Measurements from ENCODE around the gene BANP. TPM values are rescaled to one million over a fixed set of nuclear protein-coding genes. Genes with fewer than 3 reads are reported as not detected.

Gene BANP
- total RNA-seq, 4 donors from 2014 or later = 18.9 to 33.6 (median 28.2) TPM

- intact Hi-C loops (cut with DNase I) = no loop called here
- no peak for TF ChIP-seq POLR2AphosphoS5 (IDR thresholded peaks at IDR 0.05)
- no peak for TF ChIP-seq EP300 (IDR thresholded peaks at IDR 0.05)
- TF ChIP-seq POLR2A (IDR thresholded peaks at IDR 0.05; ENCODE audit: low read depth) = no peak
- no peak for TF ChIP-seq CTCF (IDR thresholded peaks at IDR 0.05)
- H3K36me3 ChIP-seq = peaks cover 0 to 55% (median 43%) of the 10 kb centered on the region in 4 donors
- no peaks in the 10 kb centered on the region for H3K9me3 ChIP-seq
- H3K4me1 ChIP-seq = peaks cover 0 to 19% (median 13%) of the 10 kb centered on the region in 4 donors
- H3K27ac ChIP-seq (replicated peaks in 1 of 4) = no peak overlapping the region
- WGBS = 91% methylated on average over 19 of the region's 25 CpGs
- no peaks in the 10 kb centered on the region for H3K27me3 ChIP-seq
- no peak overlapping the region for H3K4me3 ChIP-seq
- no peak for DNase-seq (ENCODE audit: extremely low spot score)
Measured at GRCh38 chr16:88010343-88010967, 59.2 kb downstream of the BANP start.

GRCh38 chr16:88010968-88011483 is 59.8 kb downstream of the BANP start:
- no peak overlapping the region for H3K4me3 ChIP-seq
- no peaks in the 10 kb centered on the region for H3K9me3 ChIP-seq
- WGBS = 91% methylated on average over 17 of the region's 19 CpGs
- TF ChIP-seq EP300 (IDR thresholded peaks at IDR 0.05) = no peak
- TF ChIP-seq POLR2A (IDR thresholded peaks at IDR 0.05; ENCODE audit: low read depth) = no peak
- no peak for TF ChIP-seq POLR2AphosphoS5 (IDR thresholded peaks at IDR 0.05)
- TF ChIP-seq CTCF (IDR thresholded peaks at IDR 0.05) = no peak
- DNase-seq (ENCODE audit: extremely low spot score) = no peak
- H3K36me3 ChIP-seq = peaks cover 0 to 55% (median 39%) of the 10 kb centered on the region in 4 donors
- peaks cover 0 to 19% (median 13%) of the 10 kb centered on the region in 4 donors for H3K4me1 ChIP-seq
- intact Hi-C loops (cut with DNase I) = no loop called here
- no peak overlapping the region for H3K27ac ChIP-seq (replicated peaks in 1 of 4)
- H3K27me3 ChIP-seq = no peaks in the 10 kb centered on the region

- DNase-seq (ENCODE audit: extremely low spot score) = no peak
- 95% methylated on average over 8 of the region's 10 CpGs for WGBS
- H3K36me3 ChIP-seq = peaks cover 0 to 51% (median 30%) of the 10 kb centered on the region in 4 donors
Measured at GRCh38 chr16:88012360-88012759, 61.1 kb downstream of the BANP start.

DNA sequence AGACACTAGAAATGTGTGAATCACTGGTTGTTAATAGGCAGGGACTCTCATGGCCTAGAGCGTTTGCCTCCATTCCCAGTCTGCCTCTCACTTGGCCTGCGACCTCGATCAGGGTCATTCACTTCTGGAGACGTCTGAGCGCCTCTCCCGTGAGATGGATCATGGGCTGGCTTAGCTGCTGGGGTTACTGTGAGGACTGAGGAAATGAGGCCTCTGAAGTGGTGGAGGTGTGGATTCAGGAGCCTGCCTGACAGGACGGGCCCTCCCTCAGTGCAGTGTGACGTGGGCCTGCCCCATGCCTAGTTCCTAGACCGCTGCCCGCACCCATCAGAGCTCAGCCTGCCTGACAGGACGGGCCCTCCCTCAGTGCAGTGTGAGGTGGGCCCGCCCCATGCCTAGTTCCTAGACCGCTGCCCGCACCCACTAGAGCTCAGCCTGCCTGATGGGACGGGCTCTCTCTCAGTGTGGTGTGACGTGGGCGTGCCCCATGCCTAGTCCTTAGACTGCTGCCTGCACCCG is 61.9 kb downstream of the BANP start:
- intact Hi-C loops (cut with DNase I) = no loop called here
- TF ChIP-seq EP300 (IDR thresholded peaks at IDR 0.05) = no peak
- no peak for TF ChIP-seq POLR2AphosphoS5 (IDR thresholded peaks at IDR 0.05)
- TF ChIP-seq CTCF (IDR thresholded peaks at IDR 0.05) = no peak
- no peak for TF ChIP-seq POLR2A (IDR thresholded peaks at IDR 0.05; ENCODE audit: low read depth)
- peaks cover 0 to 51% (median 27%) of the 10 kb centered on the region in 4 donors for H3K36me3 ChIP-seq
- no peaks in the 10 kb centered on the region for H3K9me3 ChIP-seq
- DNase-seq (ENCODE audit: extremely low spot score) = no peak
- H3K27ac ChIP-seq (replicated peaks in 1 of 4) = no peak overlapping the region
- WGBS = 88% methylated on average over 17 of the region's 18 CpGs
- H3K4me1 ChIP-seq = peaks cover 0 to 15% (median 13%) of the 10 kb centered on the region in 4 donors
- H3K27me3 ChIP-seq = no peaks in the 10 kb centered on the region
- H3K4me3 ChIP-seq = no peak overlapping the region

More at GRCh38 chr16:88012360-88012759, 61.1 kb downstream of the BANP start:
- intact Hi-C loops (cut with DNase I) = no loop called here
- Histone ChIP-seq H3K4me3 (no peak overlapping the region), H3K27ac (replicated peaks in 1 of 4) (no peak overlapping the region), H3K9me3 (no peaks in the 10 kb centered on the region), H3K4me1 (peaks cover 0 to 15% (median 13%) of the 10 kb centered on the region in 4 donors), H3K27me3 (no peaks in the 10 kb centered on the region)
- TF ChIP-seq CTCF (IDR thresholded peaks at IDR 0.05) (no peak), EP300 (IDR thresholded peaks at IDR 0.05) (no peak), POLR2A (IDR thresholded peaks at IDR 0.05; ENCODE audit: low read depth) (no peak), POLR2AphosphoS5 (IDR thresholded peaks at IDR 0.05) (no peak)

Measured in esophagus muscularis mucosa (tissue), 4 donors.